PFSK-1 (cell line): ENCODE data around the gene RPS6KA3.

Experiments used
- FOXP2 ChIP-seq: optimal IDR thresholded peaks from 2 replicates; pipeline ENCODE3; 2011; ENCODE audit warnings: borderline replicate concordance, control low read depth, inconsistent platforms; ENCODE audit not compliant: insufficient read depth; ENCODE audit errors: extremely low read length, extremely low read depth
- POLR2AphosphoS5 ChIP-seq: IDR thresholded peaks from 2 replicates; pipeline ENCODE4 v1.6.1; 2012; ENCODE audit warnings: low read depth, mild to moderate bottlenecking, control low read depth, low read length, moderate library complexity
- SIN3A ChIP-seq: IDR thresholded peaks from 2 replicates; pipeline ENCODE4 v1.6.1; 2012; ENCODE audit warnings: mild to moderate bottlenecking, low read length, moderate library complexity, borderline replicate concordance; ENCODE audit not compliant: insufficient read depth
- TAF1 ChIP-seq: IDR thresholded peaks from 2 replicates; pipeline ENCODE4 v1.6.1; 2012; ENCODE audit warnings: low read length, control low read depth, borderline replicate concordance; ENCODE audit not compliant: insufficient read depth
- TF ChIP-seq, protein P1 (sequence below), 2 experiments: IDR thresholded peaks; 2 replicates each; pipeline versions ENCODE4 v1.6.1 to v1.8.0; 2011 to 2012; ENCODE audit warnings: low read depth in 2 of 2, low read length in 2 of 2, control low read depth in 1 of 2, inconsistent platforms in 1 of 2, mild to moderate bottlenecking in 1 of 2, moderate library complexity in 1 of 2; ENCODE audit not compliant: insufficient read depth in 1 of 2

RPS6KA3 gene

GRCh38 chrX:20211261-20211786 lies 55.4 kb downstream of the RPS6KA3 start:
- TF ChIP-seq FOXP2 (no peak), TAF1 (no peak), POLR2AphosphoS5 (no peak), SIN3A (no peak)
- TF ChIP-seq, protein P1, sequence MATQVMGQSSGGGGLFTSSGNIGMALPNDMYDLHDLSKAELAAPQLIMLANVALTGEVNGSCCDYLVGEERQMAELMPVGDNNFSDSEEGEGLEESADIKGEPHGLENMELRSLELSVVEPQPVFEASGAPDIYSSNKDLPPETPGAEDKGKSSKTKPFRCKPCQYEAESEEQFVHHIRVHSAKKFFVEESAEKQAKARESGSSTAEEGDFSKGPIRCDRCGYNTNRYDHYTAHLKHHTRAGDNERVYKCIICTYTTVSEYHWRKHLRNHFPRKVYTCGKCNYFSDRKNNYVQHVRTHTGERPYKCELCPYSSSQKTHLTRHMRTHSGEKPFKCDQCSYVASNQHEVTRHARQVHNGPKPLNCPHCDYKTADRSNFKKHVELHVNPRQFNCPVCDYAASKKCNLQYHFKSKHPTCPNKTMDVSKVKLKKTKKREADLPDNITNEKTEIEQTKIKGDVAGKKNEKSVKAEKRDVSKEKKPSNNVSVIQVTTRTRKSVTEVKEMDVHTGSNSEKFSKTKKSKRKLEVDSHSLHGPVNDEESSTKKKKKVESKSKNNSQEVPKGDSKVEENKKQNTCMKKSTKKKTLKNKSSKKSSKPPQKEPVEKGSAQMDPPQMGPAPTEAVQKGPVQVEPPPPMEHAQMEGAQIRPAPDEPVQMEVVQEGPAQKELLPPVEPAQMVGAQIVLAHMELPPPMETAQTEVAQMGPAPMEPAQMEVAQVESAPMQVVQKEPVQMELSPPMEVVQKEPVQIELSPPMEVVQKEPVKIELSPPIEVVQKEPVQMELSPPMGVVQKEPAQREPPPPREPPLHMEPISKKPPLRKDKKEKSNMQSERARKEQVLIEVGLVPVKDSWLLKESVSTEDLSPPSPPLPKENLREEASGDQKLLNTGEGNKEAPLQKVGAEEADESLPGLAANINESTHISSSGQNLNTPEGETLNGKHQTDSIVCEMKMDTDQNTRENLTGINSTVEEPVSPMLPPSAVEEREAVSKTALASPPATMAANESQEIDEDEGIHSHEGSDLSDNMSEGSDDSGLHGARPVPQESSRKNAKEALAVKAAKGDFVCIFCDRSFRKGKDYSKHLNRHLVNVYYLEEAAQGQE (IDR thresholded peaks at IDR 0.05; ENCODE audit: insufficient read depth in 1 of 2, low read depth in 2 of 2, low read length in 2 of 2): no peak

GRCh38 chrX:20205927-20206708 lies 60.6 kb downstream of the RPS6KA3 start:
- TF ChIP-seq, protein P1 (IDR thresholded peaks at IDR 0.05; ENCODE audit: insufficient read depth in 1 of 2, low read depth in 2 of 2, low read length in 2 of 2): no peak
- TF ChIP-seq TAF1 (no peak), FOXP2 (no peak), SIN3A (no peak), POLR2AphosphoS5 (no peak)

DNA sequence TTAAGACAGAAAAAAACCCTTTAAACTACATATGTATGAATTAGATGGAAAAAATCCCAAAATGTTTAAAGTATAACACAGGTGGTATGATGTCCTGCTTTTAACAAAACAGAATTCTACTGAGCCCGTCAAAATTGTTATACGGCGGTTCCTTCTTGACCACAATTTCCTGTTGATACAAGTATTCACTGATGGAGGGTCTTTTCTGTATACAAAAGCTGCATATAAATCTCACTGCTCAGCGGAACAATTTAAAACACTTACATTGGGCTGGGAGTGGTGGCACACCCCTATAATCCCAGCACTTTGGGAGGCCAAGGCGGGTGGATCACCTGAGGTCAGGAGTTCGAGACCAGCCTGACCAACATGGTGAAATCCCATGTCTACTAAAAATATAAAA lies 62.4 kb downstream of the RPS6KA3 start:
- TF ChIP-seq FOXP2 (no peak), SIN3A (no peak), POLR2AphosphoS5 (no peak), TAF1 (no peak)
- TF ChIP-seq, protein P1 (IDR thresholded peaks at IDR 0.05; ENCODE audit: insufficient read depth in 1 of 2, low read depth in 2 of 2, low read length in 2 of 2): no peak

GRCh38 chrX:20197641-20198210 lies 69.0 kb downstream of the RPS6KA3 start:
- no peak for TF ChIP-seq POLR2AphosphoS5
- no peak for TF ChIP-seq SIN3A
- TF ChIP-seq, protein P1 (IDR thresholded peaks at IDR 0.05; ENCODE audit: insufficient read depth in 1 of 2, low read depth in 2 of 2, low read length in 2 of 2): no peak
- no peak for TF ChIP-seq TAF1
- no peak for TF ChIP-seq FOXP2

- TF ChIP-seq TAF1: no peak
- TF ChIP-seq, protein P1 (IDR thresholded peaks at IDR 0.05; ENCODE audit: insufficient read depth in 1 of 2, low read depth in 2 of 2, low read length in 2 of 2): no peak
- no peak for TF ChIP-seq FOXP2
- no peak for TF ChIP-seq SIN3A
- TF ChIP-seq POLR2AphosphoS5: no peak
Observed at GRCh38 chrX:20189171-20189570, 77.5 kb downstream of the RPS6KA3 start.
